ENCODE measurements around the gene S100A8. TPM values are rescaled to one million over a fixed set of nuclear protein-coding genes. Genes with fewer than 3 reads are reported as not detected.

S100A8 gene
- total RNA-seq, 1 experiment from 2014 or later = 1.4 TPM

DNA sequence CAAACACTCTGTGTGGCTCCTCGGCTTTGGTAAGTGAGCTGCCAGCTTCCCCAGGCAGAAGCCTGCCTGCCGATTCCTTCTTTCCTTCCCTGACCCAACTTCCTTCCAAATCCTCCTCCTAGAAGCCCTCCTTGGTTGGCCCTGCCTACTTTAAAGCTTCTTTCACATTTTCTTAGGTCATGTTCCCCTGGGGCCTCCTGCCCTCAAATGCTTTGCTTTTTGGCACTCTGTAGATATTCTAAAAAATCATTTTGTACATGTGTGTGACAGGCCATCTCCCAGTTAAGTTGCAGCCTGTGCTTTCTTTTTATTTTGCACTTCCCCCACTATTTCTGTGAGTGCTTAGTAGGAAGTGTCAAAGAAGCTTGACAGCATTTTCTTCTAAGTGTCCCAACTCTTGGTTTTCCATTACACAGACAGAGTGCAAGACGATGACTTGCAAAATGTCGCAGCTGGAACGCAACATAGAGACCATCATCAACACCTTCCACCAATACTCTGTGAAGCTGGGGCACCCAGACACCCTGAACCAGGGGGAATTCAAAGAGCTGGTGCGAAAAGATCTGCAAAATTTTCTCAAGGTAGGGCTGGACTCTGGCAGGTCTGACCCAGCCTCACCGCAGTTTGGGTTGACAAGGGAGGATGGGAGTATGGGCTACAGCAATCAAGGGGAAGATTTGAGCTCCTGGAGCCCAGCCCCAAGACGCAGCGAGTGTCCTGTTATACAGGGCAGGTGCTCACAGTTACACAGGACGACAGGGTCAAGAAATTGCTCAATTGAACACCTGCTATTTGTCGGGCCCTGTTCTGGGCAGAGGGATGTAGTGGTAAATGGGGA, 32.8 kb downstream of the S100A8 start, which contains the start of gene S100A9:
TSS of gene S100A9 (plus strand) at position 2 of the 838 bp plus-strand sequence. CDS start at position 432, 430 bp downstream.
- TF ChIP-seq ZFX (IDR thresholded peaks at IDR 0.05) (no peak), SIN3A (IDR thresholded peaks at IDR 0.05; ENCODE audit: low read depth) (no peak), POLR2A (IDR thresholded peaks at IDR 0.05; ENCODE audit: borderline replicate concordance, extremely low read depth, insufficient read depth, insufficient read length) (no peak), YY1 (IDR thresholded peaks at IDR 0.05; ENCODE audit: extremely low read depth, insufficient replicate concordance, low read depth, low read length) (no peak), ZNF274 (IDR thresholded peaks at IDR 0.05; ENCODE audit: low read depth, low read length) (no peak), TCF7L2 (IDR thresholded peaks at IDR 0.05; ENCODE audit: borderline replicate concordance, extremely low read depth, insufficient read depth, insufficient read length) (no peak), ATF3 (IDR thresholded peaks at IDR 0.05) (no peak), FOSL1 (IDR thresholded peaks at IDR 0.05; ENCODE audit: low read depth) (no peak), POLR2AphosphoS5 (IDR thresholded peaks at IDR 0.05; ENCODE audit: low read depth, low read length) (no peak), EZH2 (IDR thresholded peaks at IDR 0.05) (no peak), MAX (IDR thresholded peaks at IDR 0.05) (no peak), JUND (IDR thresholded peaks at IDR 0.05) (no peak), CBX3 (IDR thresholded peaks at IDR 0.05; ENCODE audit: low read depth) (no peak), SRF (IDR thresholded peaks at IDR 0.05; ENCODE audit: low read depth) (no peak), REST (IDR thresholded peaks at IDR 0.05; ENCODE audit: low read depth) (no peak)
- Histone ChIP-seq H3K36me3 (ENCODE audit: control insufficient read depth in 1 of 2, insufficient read depth in 2 of 2, low read length in 2 of 2) (no peaks in the 10 kb centered on the region), H3K4me1 (ENCODE audit: control insufficient read depth in 1 of 2, insufficient read depth in 2 of 2, low read length in 2 of 2) (no peaks in the 10 kb centered on the region; a peak in 1 of 4 replicates), H3K9ac (ENCODE audit: low read length) (no peak within 1 kb of the TSS), H3K27ac (ENCODE audit: low read depth, low read length) (no peak within 1 kb of the TSS), H4K20me1 (ENCODE audit: insufficient read depth) (no peaks in the 10 kb centered on the region), H2AFZ (ENCODE audit: low read depth, low read length, poor library complexity, severe bottlenecking) (no peak within 1 kb of the TSS), H3K79me2 (ENCODE audit: insufficient read depth, low read length) (no peaks in the 10 kb centered on the region), H3K9me3 (ENCODE audit: control insufficient read depth in 1 of 2, insufficient read depth in 1 of 2, low read depth in 1 of 2, low read length in 2 of 2) (no peaks in the 10 kb centered on the region), H3K4me3 (replicated peaks in 1 of 2; ENCODE audit: low read depth in 1 of 2, low read length in 2 of 2) (no peak within 1 kb of the TSS), H3K27me3 (ENCODE audit: insufficient read depth, low read length) (peaks cover 2% of the 10 kb centered on the region; the same call in 1 of the 2 replicates), H3K9me2 (ENCODE audit: insufficient read depth) (no peaks in the 10 kb centered on the region), H3K4me2 (ENCODE audit: low read length) (no peak within 1 kb of the TSS)
- ChIA-PET POLR2A (no interaction called here), RAD21 (ENCODE audit: low non-redundant PET in 1 of 2, low total read pairs in 2 of 2, uncharacterized antibody in 2 of 2, unreplicated experiment in 2 of 2) (no interaction called here), CTCF (interaction anchor here (0.9 kb wide), 2 partner anchors 108 to 137 kb away, joined by 3 read pairs; no protein-coding TSS in a partner anchor)
- ATAC-seq = no peak
- intact Hi-C loops (cut with micrococcal nuclease) = no loop called here
- no TSS peak for BruUV-seq (replicated peaks)
- DNase-seq (ENCODE audit: low read depth, low spot score) = no peak

Data from HCT116 (cell line).